OCI-LY3 (cell line): Measurements from ENCODE around the gene YAP1.

ENCODE experiments used
- EZH2phosphoT487 ChIP-seq: fragments of 200-600 bp; shearing (Covaris generic); IDR thresholded peaks from 2 replicates; pipeline ENCODE4 v1.6.1; 2018; ENCODE audit warnings: antibody characterized with exemption, mixed run types, low read depth
- TF ChIP-seq, protein P1 (sequence below): fragments of 200-600, 300-600 bp; sonication (generic); IDR thresholded peaks from 2 replicates; pipeline ENCODE4 v1.5.1; 2014; ENCODE audit warnings: antibody characterized with exemption, low read length, low read depth

DNA sequence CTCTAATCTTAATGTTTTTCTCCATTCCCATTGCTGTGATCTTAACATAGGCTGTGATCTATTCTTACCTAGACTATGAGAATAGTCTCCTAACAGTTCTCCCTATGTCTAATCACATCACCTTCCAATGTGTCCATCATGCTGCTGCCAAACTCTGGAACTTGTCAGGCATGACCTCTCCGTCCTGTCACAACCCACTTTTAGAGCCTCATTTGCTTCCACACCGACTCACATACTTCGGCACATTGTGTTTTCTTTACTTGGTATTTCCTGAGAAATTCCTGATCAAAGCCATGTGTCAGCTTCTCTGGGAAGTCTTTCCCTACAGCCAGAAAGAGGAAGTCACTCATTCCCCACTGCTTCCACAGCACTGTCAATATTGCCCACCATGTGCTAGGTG, 166.5 kb downstream of the YAP1 start:
- TF ChIP-seq, protein P1, sequence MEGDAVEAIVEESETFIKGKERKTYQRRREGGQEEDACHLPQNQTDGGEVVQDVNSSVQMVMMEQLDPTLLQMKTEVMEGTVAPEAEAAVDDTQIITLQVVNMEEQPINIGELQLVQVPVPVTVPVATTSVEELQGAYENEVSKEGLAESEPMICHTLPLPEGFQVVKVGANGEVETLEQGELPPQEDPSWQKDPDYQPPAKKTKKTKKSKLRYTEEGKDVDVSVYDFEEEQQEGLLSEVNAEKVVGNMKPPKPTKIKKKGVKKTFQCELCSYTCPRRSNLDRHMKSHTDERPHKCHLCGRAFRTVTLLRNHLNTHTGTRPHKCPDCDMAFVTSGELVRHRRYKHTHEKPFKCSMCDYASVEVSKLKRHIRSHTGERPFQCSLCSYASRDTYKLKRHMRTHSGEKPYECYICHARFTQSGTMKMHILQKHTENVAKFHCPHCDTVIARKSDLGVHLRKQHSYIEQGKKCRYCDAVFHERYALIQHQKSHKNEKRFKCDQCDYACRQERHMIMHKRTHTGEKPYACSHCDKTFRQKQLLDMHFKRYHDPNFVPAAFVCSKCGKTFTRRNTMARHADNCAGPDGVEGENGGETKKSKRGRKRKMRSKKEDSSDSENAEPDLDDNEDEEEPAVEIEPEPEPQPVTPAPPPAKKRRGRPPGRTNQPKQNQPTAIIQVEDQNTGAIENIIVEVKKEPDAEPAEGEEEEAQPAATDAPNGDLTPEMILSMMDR, result no peak
- no peak for TF ChIP-seq EZH2phosphoT487
